Bronchial smooth muscle cell (primary cell): Measurements from ENCODE around the gene MYLK4. TPM values are rescaled to one million over a fixed set of nuclear protein-coding genes. Genes with fewer than 3 reads are reported as not detected.

ENCODE experiments used
- total RNA-seq: library from RNA; depleted of rRNA; stranded (reverse); fragments of >200 nt; gene quantifications from 2 replicates; pipeline ENCODE4 v1.2.1, GENCODE V29; 2014

Gene MYLK4
- total RNA-seq = 0.32 and 0.52 TPM in 2 replicates

GRCh38 chr6:2750832-2751231, at the start of gene MYLK4:
TSS of gene MYLK4 (minus strand) at chr6:2750922. CDS start at chr6:2749294, 1,628 bp downstream.

DNA sequence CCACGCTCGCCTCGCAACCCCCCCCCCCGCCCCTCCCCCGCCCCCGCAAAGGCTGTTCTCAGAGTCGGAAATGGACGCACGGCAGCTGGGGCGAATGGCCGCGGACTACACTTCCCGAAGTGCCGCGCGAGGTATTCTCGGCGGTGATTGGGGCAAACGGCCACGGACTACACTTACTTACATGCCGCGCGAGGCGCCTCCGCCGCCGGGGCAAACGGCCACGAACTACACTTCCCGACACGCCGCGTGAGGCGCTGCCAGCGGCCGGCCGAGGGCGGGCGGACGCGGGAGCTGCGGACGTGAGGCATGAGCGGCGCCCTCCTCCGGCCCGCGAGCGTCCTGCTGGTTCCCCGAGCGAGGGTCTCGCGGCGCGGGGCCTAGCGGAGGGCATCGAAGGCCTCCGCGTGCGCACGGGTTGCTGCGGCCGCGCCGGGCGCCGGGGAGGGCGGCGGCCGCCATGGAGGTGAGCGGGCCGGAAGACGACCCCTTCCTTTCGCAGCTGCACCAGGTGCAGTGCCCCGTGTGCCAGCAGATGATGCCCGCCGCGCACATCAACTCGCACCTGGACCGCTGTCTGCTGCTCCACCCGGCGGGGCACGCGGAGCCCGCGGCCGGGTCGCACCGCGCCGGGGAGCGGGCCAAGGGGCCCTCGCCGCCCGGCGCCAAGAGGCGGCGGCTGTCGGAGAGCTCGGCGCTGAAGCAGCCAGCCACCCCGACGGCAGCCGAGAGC, 14.6 kb upstream of the MYLK4 start, which contains the start of gene WRNIP1:
WRNIP1 (plus strand) TSS at position 228 of the 730 bp plus-strand sequence; CDS start at position 458, 230 bp downstream.

Other genes with a start within 250 kb of the MYLK4 start
- 27.9 and 31.6 TPM in 2 replicates for gene WRNIP1, start 14.5 kb upstream of the MYLK4 start, total RNA-seq
- 7.0 and 15.9 TPM in 2 replicates for gene SERPINB1, start 90.9 kb upstream of the MYLK4 start, total RNA-seq
- 1.3 and 2.8 TPM in 2 replicates for gene SERPINB9, start 152.4 kb upstream of the MYLK4 start, total RNA-seq
- gene SERPINB6, start 220.6 kb upstream of the MYLK4 start, total RNA-seq = 91.7 and 128 TPM in 2 replicates
- 20.5 and 23.6 TPM in 2 replicates for gene NQO2, start 249.0 kb upstream of the MYLK4 start, total RNA-seq